WTC11 (cell line): ENCODE measurements around the gene TP73. TPM values are rescaled to one million over a fixed set of nuclear protein-coding genes. Genes with fewer than 3 reads are reported as not detected.
A peak's percentile ranks its signal among the peaks of the same experiment; 100 is the strongest.

ENCODE experiments used
- ATAC-seq: fragments of 200-7000 bp; cut with Tn5 transposase; 2 replicates; pipeline ENCODE4 v1.10.0; 2021; ENCODE audit warnings: mild to moderate bottlenecking, moderate library complexity
- CTCF ChIA-PET: fragments of 300-600 bp; sonication (Branson Sonifier 250); formaldehyde crosslinking; loops from one replicate; lab custom pipeline; 2021; ENCODE audit warnings: antibody characterized with exemption; lab: Charles Lee
- POLR2A ChIA-PET: fragments of 350-600 bp; sonication (Branson Sonifier 250); formaldehyde crosslinking; loops from one replicate; lab custom pipeline; 2021; ENCODE audit warnings: antibody characterized with exemption; lab: Charles Lee
- DNase-seq: peaks from one replicate; pipeline ENCODE4 v3.0.0; 2021; ENCODE audit warnings: low spot score
- H3K27ac Mint-ChIP-seq: 2 replicates; pipeline ENCODE4 v1.8.0; 2021; ENCODE audit warnings: mixed read lengths
- H3K27me3 Mint-ChIP-seq: 2 replicates; pipeline ENCODE4 v1.8.0; 2021; ENCODE audit warnings: low read depth, mild to moderate bottlenecking, moderate library complexity, mixed read lengths
- H3K36me3 Mint-ChIP-seq: 2 replicates; pipeline ENCODE4 v1.8.0; 2021; ENCODE audit warnings: mixed read lengths
- H3K4me1 Mint-ChIP-seq: 2 replicates; pipeline ENCODE4 v1.8.0; 2022; ENCODE audit warnings: mixed read lengths
- H3K4me3 Mint-ChIP-seq: 2 replicates; pipeline ENCODE4 v1.8.0; 2021; ENCODE audit warnings: mild to moderate bottlenecking, moderate library complexity, mixed read lengths
- H3K9me3 Mint-ChIP-seq: 2 replicates; pipeline ENCODE4 v1.8.0; 2021; ENCODE audit warnings: mixed read lengths
- CREB1 ChIP-seq: sonication (generic); formaldehyde crosslinking; IDR thresholded peaks from 2 replicates; pipeline ENCODE4 v1.8.0; 2023; ENCODE audit warnings: mild to moderate bottlenecking, missing genetic modification reagents
- CREM ChIP-seq: sonication (generic); formaldehyde crosslinking; IDR thresholded peaks from 2 replicates; pipeline ENCODE4 v1.8.1; 2022; ENCODE audit warnings: mild to moderate bottlenecking, missing genetic modification reagents, moderate library complexity
- MYBL2 ChIP-seq: sonication (generic); formaldehyde crosslinking; IDR thresholded peaks from 2 replicates; pipeline ENCODE4 v1.8.1; 2023; ENCODE audit warnings: mild to moderate bottlenecking, moderate library complexity, missing genetic modification reagents
- NFYB ChIP-seq: sonication (generic); formaldehyde crosslinking; conservative IDR thresholded peaks from 2 replicates; pipeline ENCODE4 v1.8.0; 2022; ENCODE audit warnings: low read depth, missing genetic modification reagents
- NR1H2 ChIP-seq: sonication (generic); formaldehyde crosslinking; IDR thresholded peaks from 2 replicates; pipeline ENCODE4 v1.9.0; 2021; ENCODE audit warnings: mild to moderate bottlenecking, moderate library complexity, missing genetic modification reagents
- NR2C2 ChIP-seq: sonication (generic); formaldehyde crosslinking; IDR thresholded peaks from 2 replicates; pipeline ENCODE4 v1.8.0; 2022; ENCODE audit warnings: mild to moderate bottlenecking, missing genetic modification reagents
- SOX15 ChIP-seq: fragments of 250-450 bp; sonication (Bioruptor Pico); IDR thresholded peaks from 2 replicates; pipeline ENCODE4 v1.9.0; 2021; ENCODE audit warnings: mild to moderate bottlenecking
- TP53 ChIP-seq: sonication (generic); formaldehyde crosslinking; IDR thresholded peaks from 2 replicates; pipeline ENCODE4 v1.8.1; 2023; ENCODE audit warnings: mild to moderate bottlenecking, missing genetic modification reagents
- ZNF232 ChIP-seq: sonication (generic); formaldehyde crosslinking; IDR thresholded peaks from 2 replicates; pipeline ENCODE4 v1.8.0; 2022; ENCODE audit warnings: mild to moderate bottlenecking, missing genetic modification reagents
- ZNF263 ChIP-seq: sonication (generic); formaldehyde crosslinking; IDR thresholded peaks from 2 replicates; pipeline ENCODE4 v1.8.1; 2022; ENCODE audit warnings: low read depth, mild to moderate bottlenecking, moderate library complexity, missing genetic modification reagents
- ZNF317 ChIP-seq: sonication (generic); formaldehyde crosslinking; IDR thresholded peaks from 2 replicates; pipeline ENCODE4 v1.8.1; 2023; ENCODE audit warnings: low read depth, mild to moderate bottlenecking, moderate library complexity, missing genetic modification reagents, borderline replicate concordance
- total RNA-seq: library from RNA; stranded (reverse); gene quantifications from 3 replicates; pipeline ENCODE4 v1.2.3, GENCODE V29; 2021
- TF ChIP-seq, protein P1 (sequence below): sonication (generic); formaldehyde crosslinking; conservative IDR thresholded peaks from 2 replicates; pipeline ENCODE4 v1.8.1; 2022; ENCODE audit warnings: mild to moderate bottlenecking, missing genetic modification reagents
- TF ChIP-seq, protein P2 (sequence below): sonication (generic); formaldehyde crosslinking; IDR thresholded peaks from 2 replicates; pipeline ENCODE4 v1.8.0; 2022; ENCODE audit warnings: missing genetic modification reagents
- TF ChIP-seq, protein P3 (sequence below): sonication (generic); formaldehyde crosslinking; IDR thresholded peaks from 2 replicates; pipeline ENCODE4 v1.8.0; 2022; ENCODE audit warnings: mild to moderate bottlenecking, missing genetic modification reagents
- TF ChIP-seq, protein P4 (sequence below): sonication (generic); formaldehyde crosslinking; IDR thresholded peaks from 2 replicates; pipeline ENCODE4 v1.8.0; 2023; ENCODE audit warnings: mild to moderate bottlenecking, missing genetic modification reagents
- TF ChIP-seq, protein P5 (sequence below): sonication (generic); formaldehyde crosslinking; IDR thresholded peaks from 2 replicates; pipeline ENCODE4 v1.8.0; 2022; ENCODE audit warnings: mild to moderate bottlenecking, missing genetic modification reagents
- TF ChIP-seq, protein P6 (sequence below): fragments of 250-450 bp; sonication (Bioruptor Pico); conservative IDR thresholded peaks from 2 replicates; pipeline ENCODE4 v1.9.0; 2021; ENCODE audit warnings: mild to moderate bottlenecking
- TF ChIP-seq, protein P7 (sequence below): sonication (generic); formaldehyde crosslinking; IDR thresholded peaks from 2 replicates; pipeline ENCODE4 v1.8.1; 2022; ENCODE audit warnings: mild to moderate bottlenecking, moderate library complexity, missing genetic modification reagents

Gene TP73
- total RNA-seq, 1 experiment from 2014 or later = 5.7 TPM

DNA sequence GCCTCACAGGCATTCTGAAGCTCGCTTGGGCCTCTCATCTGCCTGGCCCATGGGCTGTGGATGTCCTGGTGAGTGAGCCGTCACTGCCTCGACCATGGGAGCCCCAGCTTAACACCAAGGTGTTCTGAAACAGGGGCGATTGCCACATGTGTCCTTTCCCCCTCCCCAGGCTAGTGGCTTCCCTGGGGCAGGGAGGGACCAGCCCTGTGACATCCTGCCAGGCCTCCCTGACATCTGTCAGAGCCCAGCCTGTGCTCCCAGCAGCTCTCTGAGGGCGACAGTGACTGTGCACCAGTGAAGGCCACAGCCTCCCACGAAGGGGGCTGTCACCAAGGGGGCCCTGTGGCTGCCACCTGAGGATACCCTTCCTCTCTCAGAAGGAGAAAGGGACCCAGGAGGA lies 64.0 kb downstream of the TP73 start (continued):
- TF ChIP-seq, protein P1, sequence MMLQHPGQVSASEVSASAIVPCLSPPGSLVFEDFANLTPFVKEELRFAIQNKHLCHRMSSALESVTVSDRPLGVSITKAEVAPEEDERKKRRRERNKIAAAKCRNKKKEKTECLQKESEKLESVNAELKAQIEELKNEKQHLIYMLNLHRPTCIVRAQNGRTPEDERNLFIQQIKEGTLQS (CRISPR knock-in tag) = no peak
- TF ChIP-seq, protein P2, sequence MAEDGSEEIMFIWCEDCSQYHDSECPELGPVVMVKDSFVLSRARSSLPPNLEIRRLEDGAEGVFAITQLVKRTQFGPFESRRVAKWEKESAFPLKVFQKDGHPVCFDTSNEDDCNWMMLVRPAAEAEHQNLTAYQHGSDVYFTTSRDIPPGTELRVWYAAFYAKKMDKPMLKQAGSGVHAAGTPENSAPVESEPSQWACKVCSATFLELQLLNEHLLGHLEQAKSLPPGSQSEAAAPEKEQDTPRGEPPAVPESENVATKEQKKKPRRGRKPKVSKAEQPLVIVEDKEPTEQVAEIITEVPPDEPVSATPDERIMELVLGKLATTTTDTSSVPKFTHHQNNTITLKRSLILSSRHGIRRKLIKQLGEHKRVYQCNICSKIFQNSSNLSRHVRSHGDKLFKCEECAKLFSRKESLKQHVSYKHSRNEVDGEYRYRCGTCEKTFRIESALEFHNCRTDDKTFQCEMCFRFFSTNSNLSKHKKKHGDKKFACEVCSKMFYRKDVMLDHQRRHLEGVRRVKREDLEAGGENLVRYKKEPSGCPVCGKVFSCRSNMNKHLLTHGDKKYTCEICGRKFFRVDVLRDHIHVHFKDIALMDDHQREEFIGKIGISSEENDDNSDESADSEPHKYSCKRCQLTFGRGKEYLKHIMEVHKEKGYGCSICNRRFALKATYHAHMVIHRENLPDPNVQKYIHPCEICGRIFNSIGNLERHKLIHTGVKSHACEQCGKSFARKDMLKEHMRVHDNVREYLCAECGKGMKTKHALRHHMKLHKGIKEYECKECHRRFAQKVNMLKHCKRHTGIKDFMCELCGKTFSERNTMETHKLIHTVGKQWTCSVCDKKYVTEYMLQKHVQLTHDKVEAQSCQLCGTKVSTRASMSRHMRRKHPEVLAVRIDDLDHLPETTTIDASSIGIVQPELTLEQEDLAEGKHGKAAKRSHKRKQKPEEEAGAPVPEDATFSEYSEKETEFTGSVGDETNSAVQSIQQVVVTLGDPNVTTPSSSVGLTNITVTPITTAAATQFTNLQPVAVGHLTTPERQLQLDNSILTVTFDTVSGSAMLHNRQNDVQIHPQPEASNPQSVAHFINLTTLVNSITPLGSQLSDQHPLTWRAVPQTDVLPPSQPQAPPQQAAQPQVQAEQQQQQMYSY (CRISPR knock-in tag) = no peak

DNA sequence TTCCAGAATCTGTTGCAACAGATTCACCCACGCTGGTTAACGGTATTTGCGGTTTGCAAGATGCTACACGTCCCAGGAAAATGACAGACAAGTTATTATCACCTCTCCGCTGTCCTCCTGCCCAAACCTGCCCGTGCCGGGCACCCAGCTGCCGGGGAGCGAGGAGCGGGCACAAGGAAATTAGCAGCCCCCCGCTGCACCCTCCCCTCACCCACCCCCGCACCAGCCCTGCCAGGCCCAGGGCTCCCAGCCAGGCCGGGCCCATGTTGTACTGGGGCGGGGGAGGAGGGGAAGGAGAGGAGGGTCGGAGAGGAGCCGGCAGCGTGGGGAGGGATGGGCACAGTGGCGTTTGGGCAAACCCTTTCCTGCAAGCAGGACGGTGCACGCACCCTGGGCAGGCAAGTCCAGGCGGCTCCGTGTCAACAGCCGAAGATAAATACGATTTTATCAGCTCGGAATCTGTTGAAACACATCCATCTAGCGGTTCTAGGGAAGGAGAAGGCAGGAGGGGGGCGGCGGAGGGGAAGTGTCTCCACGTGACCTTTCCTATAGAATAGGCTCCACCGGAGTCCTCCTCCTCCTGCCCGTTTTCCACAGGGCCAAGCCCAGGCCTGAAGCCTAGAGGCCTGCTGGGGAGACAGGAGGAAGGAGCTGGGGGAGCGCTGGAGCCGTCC lies 64.9 kb downstream of the TP73 start:
- H3K9me3 Mint-ChIP-seq = no peaks in the 10 kb centered on the region
- CTCF ChIA-PET = interaction anchor here (0.6 to 2.1 kb wide), 15 partner anchors 7 to 437 kb away, joined by 3 to 19 read pairs (median 4); no protein-coding TSS in a partner anchor
- TF ChIP-seq ZNF232 (CRISPR knock-in tag) = no peak
- TF ChIP-seq, protein P3, sequence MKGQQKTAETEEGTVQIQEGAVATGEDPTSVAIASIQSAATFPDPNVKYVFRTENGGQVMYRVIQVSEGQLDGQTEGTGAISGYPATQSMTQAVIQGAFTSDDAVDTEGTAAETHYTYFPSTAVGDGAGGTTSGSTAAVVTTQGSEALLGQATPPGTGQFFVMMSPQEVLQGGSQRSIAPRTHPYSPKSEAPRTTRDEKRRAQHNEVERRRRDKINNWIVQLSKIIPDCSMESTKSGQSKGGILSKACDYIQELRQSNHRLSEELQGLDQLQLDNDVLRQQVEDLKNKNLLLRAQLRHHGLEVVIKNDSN (CRISPR knock-in tag) = peak; percentile 26; the same call in 1 of the 2 replicates
- no peak overlapping the region for H3K4me3 Mint-ChIP-seq
- no peak overlapping the region for H3K27ac Mint-ChIP-seq
- H3K36me3 Mint-ChIP-seq = no peaks in the 10 kb centered on the region
- H3K27me3 Mint-ChIP-seq = no peaks in the 10 kb centered on the region
- DNase-seq (no peak), ATAC-seq (no peak)
- POLR2A ChIA-PET = interaction anchor here (0.5 to 1.6 kb wide), 3 partner anchors 8 to 24 kb away, joined by 3 to 5 read pairs (median 3); no protein-coding TSS in a partner anchor
- peaks cover 8% of the 10 kb centered on the region for H3K4me1 Mint-ChIP-seq

DNA sequence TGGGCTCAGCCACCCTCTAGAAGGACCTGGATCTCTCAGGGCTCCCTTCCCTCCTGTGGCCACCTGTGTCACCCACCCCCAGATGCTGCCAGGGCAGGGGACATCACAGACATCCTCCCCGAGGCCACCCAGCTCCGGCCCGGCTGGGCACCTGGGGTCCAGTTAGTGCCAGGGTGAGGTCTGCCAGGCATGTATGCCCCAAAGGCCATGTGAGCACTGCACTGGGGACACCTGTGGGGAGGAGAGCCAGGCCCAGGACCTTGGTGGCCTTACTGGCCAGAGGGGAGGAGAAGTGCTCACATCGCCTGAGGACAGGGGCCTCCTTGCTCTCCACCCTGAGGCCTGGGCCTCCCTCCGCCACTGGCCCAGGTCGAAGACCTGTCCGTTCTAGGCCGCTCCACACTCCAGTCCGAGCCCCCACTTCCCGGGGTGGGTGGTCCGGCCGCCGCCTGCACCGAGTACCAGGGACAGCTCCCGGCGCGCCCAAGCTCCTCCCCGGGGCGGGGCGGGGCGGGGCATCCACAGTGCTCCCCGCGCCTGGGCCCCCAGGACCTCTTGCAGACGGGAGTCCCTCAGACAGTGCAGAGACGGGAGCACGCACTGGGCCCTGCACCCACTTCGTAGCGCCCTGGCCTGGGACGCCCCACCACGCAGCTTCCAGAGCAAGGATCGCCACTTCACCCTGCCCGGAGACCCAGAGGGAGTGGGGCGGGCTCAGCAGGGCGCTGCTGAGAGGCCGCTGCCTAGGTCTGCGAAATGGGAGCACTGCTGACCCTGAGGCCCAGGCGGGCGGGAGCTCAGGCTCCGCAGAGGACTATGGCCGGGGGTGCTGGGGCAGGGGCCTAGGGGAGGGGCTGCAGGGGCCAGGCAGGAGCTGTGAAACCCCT lies 65.6 kb downstream of the TP73 start:
- POLR2A ChIA-PET = interaction anchor here (0.5 to 1.6 kb wide), 3 partner anchors 9 to 24 kb away, joined by 3 to 5 read pairs (median 3); no protein-coding TSS in a partner anchor
- no peaks in the 10 kb centered on the region for H3K36me3 Mint-ChIP-seq
- H3K4me1 Mint-ChIP-seq = peaks cover 8% of the 10 kb centered on the region
- DNase-seq = peak; percentile 81
- H3K9me3 Mint-ChIP-seq = no peaks in the 10 kb centered on the region
- no peaks in the 10 kb centered on the region for H3K27me3 Mint-ChIP-seq
- H3K4me3 Mint-ChIP-seq = peak overlapping the region; percentile 37; the same call in 1 of the 2 replicates
- ATAC-seq = peak; percentile 69
- CTCF ChIA-PET = interaction anchor here (0.6 to 2.1 kb wide), 16 partner anchors 9 to 438 kb away, joined by 3 to 19 read pairs (median 4); no protein-coding TSS in a partner anchor
- no peak overlapping the region for H3K27ac Mint-ChIP-seq
- TF ChIP-seq TP53 (peak; percentile 83; the same call in 1 of the 2 replicates), NFYB (CRISPR knock-in tag) (no peak), ZNF317 (no peak), NR1H2 (CRISPR knock-in tag) (0 out of 2 replicates have a peak, but pooled peaks have one; percentile 37), ZNF263 (CRISPR knock-in tag) (peak; percentile 93), MYBL2 (CRISPR knock-in tag) (no peak), CREM (CRISPR knock-in tag) (0 out of 2 replicates have a peak, but pooled peaks have one; percentile 32), SOX15 (no peak), ZNF232 (CRISPR knock-in tag) (0 out of 2 replicates have a peak, but pooled peaks have one; percentile 18), NR2C2 (peak; percentile 58; the same call in 1 of the 2 replicates), CREB1 (CRISPR knock-in tag) (peak; percentile 64; the same call in 1 of the 2 replicates)
- TF ChIP-seq, protein P4, sequence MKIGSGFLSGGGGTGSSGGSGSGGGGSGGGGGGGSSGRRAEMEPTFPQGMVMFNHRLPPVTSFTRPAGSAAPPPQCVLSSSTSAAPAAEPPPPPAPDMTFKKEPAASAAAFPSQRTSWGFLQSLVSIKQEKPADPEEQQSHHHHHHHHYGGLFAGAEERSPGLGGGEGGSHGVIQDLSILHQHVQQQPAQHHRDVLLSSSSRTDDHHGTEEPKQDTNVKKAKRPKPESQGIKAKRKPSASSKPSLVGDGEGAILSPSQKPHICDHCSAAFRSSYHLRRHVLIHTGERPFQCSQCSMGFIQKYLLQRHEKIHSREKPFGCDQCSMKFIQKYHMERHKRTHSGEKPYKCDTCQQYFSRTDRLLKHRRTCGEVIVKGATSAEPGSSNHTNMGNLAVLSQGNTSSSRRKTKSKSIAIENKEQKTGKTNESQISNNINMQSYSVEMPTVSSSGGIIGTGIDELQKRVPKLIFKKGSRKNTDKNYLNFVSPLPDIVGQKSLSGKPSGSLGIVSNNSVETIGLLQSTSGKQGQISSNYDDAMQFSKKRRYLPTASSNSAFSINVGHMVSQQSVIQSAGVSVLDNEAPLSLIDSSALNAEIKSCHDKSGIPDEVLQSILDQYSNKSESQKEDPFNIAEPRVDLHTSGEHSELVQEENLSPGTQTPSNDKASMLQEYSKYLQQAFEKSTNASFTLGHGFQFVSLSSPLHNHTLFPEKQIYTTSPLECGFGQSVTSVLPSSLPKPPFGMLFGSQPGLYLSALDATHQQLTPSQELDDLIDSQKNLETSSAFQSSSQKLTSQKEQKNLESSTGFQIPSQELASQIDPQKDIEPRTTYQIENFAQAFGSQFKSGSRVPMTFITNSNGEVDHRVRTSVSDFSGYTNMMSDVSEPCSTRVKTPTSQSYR (CRISPR knock-in tag) = peak; percentile 80; the same call in 1 of the 2 replicates
- TF ChIP-seq, protein P5, sequence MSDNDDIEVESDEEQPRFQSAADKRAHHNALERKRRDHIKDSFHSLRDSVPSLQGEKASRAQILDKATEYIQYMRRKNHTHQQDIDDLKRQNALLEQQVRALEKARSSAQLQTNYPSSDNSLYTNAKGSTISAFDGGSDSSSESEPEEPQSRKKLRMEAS (CRISPR knock-in tag) = no peak
- TF ChIP-seq, protein P6, sequence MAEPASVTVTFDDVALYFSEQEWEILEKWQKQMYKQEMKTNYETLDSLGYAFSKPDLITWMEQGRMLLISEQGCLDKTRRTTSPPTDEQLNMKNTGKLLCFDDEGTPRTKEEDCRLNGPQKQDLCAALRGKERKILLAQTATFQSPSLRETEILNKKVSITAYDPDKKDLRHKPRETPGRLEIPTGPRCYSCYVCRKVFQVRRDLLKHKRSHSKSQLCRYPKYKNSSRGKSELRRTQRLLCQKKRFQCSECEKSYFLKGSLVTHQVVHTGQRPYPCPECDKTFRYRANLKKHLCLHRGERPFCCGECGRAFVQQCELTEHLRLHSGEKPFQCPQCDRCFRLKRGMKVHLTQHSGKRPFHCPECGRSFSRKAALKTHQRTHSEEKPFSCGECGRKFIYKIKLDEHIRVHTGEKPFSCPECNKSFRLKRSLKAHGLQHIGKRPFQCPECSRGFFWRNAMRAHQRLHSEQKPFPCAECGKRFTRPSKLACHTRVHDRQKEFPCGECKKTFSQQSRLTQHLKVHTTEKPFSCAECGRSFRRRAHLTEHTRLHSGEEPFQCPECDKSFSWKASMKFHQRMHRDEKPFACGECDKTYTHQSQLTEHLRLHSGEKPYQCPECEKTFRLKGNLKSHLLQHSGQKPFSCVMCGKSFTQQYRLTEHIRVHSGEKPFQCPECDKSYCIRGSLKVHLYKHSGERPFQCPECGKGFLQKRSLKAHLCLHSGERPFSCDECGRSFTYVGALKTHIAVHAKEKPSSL (CRISPR knock-in tag) = no peak
- TF ChIP-seq, protein P7, sequence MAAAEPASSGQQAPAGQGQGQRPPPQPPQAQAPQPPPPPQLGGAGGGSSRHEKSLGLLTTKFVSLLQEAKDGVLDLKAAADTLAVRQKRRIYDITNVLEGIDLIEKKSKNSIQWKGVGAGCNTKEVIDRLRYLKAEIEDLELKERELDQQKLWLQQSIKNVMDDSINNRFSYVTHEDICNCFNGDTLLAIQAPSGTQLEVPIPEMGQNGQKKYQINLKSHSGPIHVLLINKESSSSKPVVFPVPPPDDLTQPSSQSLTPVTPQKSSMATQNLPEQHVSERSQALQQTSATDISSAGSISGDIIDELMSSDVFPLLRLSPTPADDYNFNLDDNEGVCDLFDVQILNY = peak; percentile 77
